HUDEP-2 (cell line): ENCODE data around the gene BUB3.
A peak's percentile ranks its signal among the peaks of the same experiment; 100 is the strongest.

Source experiments
- DNase-seq, 76 experiments: peaks; one replicate each; lab custom pipeline; 2025; ENCODE audit not compliant: unreplicated experiment in 76 of 76; lab: John Stamatoyannopoulos, UW

The BUB3 gene, protein sequence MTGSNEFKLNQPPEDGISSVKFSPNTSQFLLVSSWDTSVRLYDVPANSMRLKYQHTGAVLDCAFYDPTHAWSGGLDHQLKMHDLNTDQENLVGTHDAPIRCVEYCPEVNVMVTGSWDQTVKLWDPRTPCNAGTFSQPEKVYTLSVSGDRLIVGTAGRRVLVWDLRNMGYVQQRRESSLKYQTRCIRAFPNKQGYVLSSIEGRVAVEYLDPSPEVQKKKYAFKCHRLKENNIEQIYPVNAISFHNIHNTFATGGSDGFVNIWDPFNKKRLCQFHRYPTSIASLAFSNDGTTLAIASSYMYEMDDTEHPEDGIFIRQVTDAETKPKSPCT

GRCh38 chr10:123154092-123154710 is at the start of gene BUB3:
BUB3 (plus strand) TSS chr10:123154402; CDS start chr10:123154918, 516 bp downstream.
- DNase-seq = peak; percentile 33 to 98 (median 95)

- no peak for DNase-seq
Measured at GRCh38 chr10:123109466-123109865, 44.7 kb upstream of the BUB3 start.

GRCh38 chr10:123117644-123118417 is 36.4 kb upstream of the BUB3 start:
- no peak for DNase-seq

DNA sequence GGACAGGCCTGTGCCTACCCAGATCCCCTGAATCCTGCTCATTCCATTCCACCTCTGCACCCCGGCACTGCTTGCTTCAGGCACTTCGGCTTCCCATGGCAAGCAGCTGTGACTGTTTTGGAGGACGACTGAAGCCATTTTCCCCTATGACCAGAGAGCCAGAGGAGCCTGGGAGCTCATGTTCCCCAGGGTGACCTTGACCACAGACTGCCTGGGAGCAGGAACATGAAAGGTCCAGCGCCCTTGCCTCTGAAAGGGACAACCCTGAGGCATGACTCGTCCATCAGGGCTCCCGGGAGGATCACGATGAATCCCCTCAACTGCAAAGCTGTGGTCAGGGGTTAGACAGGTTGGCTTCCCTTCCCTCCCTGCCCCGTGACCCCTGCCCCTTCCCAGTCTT is 35.1 kb upstream of the BUB3 start:
- DNase-seq = no peak

- no peak for DNase-seq
Measured at GRCh38 chr10:123126246-123126645, 28.0 kb upstream of the BUB3 start.

- DNase-seq = no peak
Measured at GRCh38 chr10:123129618-123130271, 24.5 kb upstream of the BUB3 start.

DNA sequence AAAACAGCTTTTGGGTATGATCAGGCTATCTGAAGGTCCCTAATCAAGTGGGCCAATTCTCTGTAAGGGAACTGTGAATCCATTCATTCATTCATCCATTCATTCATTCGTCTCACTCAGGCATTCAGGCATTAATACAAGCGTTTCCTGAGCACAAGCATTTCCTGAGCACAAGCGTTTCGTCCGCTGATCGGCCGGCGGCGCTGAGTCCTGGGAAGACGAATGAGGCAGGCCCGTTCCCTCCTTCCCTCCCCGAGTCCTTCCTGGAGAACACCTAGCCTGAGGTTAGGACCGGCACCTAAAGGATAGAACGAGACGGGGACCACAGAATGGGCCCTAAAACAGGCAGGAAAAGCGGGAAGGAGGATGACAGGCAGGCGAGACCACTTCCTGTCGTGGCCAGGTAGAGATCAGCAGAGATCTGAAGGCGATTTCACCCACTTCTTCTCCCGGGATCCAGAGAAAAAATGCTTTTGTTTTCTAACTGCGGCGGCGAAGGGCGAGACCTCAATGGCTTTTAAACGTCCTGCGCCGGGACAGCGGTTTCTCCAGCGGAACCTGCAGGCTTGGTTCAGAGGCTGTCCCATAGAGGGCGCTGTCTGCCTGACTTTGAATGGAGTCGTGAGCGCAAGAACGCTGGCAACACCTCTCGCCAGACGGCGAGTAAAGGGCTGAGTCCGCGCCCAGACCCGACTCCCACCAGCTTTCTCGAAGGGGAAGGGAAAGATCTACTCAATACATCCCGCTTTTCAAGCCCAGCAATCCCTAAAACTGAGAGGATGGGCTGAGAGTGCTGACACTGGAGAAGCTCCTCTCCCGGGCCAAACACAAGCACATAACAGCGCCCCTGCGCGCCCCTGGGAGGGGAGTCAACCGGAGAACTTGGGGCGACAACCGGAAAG is 21.4 kb upstream of the BUB3 start:
- DNase-seq = peak in 72 of 76 experiments; percentile 17 to 86 (median 65)

GRCh38 chr10:123133541-123134342 is 20.5 kb upstream of the BUB3 start:
- no peak for DNase-seq

DNA sequence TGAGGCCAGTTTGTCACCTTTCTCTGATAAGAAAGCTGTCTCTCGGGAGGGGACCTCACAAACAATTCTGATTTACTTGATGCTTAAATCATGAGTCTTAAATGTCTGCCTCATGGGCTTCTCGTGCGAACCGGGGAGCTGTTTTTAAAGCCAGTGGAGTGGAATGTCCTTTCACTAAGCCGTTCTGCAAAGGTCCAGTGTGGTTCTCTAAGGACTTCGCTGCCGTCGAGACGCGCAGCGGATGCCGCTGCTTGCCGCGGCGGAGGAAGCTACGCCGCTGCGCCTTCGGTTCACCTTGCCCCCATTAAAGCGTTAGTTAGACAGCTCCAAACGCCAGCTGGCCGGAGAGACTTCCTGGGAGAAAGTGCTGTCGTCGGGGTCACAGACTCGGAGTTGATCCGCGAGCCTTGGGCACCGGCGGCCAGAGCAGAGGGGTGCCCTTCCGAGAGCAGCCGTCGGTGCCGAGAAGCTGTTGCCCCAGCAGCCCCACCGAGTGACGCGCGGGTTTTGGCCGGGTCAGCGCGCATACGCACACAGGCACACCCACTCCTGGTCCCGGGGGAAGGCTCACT is 19.8 kb upstream of the BUB3 start:
- no peak for DNase-seq

- DNase-seq = peak in 4 of 76 experiments; percentile 10 to 55 (median 29)
Measured at GRCh38 chr10:123134915-123135414, 19.2 kb upstream of the BUB3 start.

- DNase-seq = peak in 1 of 76 experiments; percentile 55
Measured at GRCh38 chr10:123135415-123136141, 18.6 kb upstream of the BUB3 start, which contains the start of gene HMX3. HMX3 (plus strand) TSS chr10:123135970; CDS start chr10:123136051, 81 bp downstream.

DNA sequence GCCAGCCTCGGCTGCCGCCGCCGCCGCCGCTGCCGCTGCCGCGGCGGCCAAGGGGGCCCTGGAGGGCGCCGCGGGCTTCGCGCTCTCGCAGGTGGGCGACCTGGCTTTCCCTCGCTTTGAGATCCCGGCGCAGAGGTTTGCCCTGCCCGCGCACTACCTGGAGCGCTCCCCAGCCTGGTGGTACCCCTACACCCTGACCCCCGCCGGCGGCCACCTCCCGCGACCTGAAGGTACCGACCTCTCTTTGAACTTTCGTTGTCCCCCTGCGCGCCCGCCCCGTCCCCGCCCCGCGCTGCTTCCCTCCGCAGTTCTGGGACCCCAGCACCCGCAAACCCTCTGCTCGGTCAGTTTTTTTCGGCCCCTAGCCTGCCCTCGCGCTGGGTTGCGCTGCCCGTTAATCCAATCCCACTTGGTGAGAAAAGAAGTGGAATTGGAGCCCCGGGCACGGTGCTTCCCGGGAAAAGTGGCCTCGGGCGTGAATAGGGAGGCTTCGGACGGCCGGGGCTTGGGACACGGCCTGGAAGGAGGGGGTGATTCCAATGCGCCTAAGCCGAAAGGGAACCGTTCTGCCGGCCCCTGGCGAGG is 17.9 kb upstream of the BUB3 start:
- DNase-seq = no peak

GRCh38 chr10:123136806-123137642 is 17.2 kb upstream of the BUB3 start:
- peak in 9 of 76 experiments; percentile 10 to 37 (median 16) for DNase-seq

GRCh38 chr10:123139165-123139520 is 15.1 kb upstream of the BUB3 start:
- no peak for DNase-seq

DNA sequence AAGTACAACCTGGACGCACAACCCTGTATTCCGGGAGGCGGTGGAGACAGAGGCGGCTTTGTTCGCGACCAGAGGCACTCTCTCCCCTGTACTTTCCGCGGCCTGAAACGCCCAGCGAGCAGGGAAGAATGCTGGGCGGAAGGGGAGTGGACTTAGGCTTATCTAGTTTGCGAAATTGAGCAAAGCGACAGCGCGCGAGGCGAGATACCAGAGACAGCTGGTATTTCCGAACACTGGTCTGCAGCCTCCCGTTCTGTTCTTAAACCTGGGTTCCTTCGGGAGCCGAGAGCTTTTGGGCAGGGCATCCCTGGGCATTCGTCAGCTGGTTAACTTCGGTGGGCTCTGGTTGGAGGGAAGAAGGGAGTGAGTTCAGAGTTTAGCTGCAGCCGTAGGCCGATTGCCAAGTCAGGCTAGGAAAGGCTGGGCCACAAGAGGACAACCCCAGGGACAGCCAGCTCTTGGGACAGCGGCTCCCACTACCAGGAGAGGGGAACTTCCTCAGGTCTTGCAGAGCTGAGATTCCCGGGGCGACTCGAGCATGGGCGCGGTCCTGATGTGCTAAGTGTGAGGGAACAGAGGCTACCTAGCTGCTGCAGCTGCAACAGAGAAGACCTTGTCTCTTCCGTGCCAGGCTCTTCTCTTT is 14.6 kb upstream of the BUB3 start:
- DNase-seq = peak in 54 of 76 experiments; percentile 5 to 79 (median 40)
